HG03565 (cell line): Measurements from ENCODE around the gene KDM4C.
"Not testable (repeated sequence)": the region's sequence is repeated elsewhere in the genome, so short reads cannot be mapped to it uniquely, and the experiment has no call there.

Source experiments
- ATAC-seq: cut with Tn5 transposase; IDR thresholded peaks from one replicate; pipeline ENCODE4 v1.9.1; 2021; ENCODE audit warnings: mild to moderate bottlenecking, moderate library complexity; ENCODE audit not compliant: unreplicated experiment

The KDM4C gene

DNA sequence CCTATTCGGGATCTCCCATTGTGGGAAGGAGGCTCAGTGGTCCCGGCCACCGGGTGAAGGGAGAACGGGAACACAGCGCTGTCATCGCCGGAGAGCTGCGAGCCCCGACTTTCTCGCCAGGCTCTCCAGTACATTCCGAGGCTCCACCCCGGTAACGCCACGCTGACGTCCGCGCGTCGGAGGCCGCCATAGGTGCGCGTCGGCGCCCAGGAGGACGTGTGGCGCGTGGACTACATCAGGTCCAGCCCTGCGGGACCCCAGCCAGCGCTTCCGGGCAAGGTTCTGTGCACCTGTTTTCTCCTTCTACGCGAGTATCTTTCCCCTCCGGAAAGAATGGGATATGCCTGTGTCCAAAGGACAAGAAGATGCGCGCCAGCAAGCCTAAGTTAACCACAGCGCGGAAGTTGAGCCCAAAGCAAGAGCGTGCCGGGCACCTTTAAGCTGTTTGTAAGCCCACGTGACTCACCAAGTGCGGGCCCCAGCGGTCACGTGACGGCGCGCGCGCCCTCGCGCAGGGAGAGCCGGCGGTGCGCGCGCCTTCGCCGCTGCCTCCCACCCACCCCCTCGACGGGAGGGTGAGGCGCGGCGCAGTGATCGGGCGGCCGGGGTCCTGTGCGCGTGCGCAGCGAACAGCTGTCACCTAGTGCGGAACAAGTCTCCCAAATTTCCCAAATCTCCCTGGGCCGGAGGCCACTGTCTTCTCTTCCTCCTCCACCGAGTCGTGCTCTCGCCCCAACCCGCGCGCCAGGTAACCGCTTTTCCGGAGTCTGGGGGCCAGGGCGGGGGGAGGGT, at the start of gene KDM4C:
TSS of gene KDM4C (plus strand) at position 518 of the 792 bp plus-strand sequence. CDS start 35,016 bp downstream, outside the sequence.
- peak; percentile 79 for ATAC-seq

DNA sequence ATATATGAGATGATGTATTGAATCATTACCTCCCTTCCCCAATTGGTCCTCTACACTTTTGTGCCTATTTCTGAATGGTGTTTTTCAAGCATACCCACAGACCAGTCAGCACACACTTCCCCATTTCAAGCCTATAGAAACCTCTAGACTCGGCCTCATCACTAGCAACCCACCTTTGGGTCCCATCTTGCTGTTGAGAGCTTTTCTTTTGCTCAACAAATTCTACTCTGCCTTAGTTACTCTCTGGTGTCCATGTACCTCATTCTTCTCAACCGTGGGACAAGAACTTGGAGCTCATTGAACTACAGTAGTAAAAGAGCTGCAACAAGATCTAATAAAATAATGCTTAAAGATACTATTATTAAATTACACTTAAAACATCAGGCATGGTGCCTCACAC, 49.0 kb upstream of the KDM4C start:
- no peak for ATAC-seq

DNA sequence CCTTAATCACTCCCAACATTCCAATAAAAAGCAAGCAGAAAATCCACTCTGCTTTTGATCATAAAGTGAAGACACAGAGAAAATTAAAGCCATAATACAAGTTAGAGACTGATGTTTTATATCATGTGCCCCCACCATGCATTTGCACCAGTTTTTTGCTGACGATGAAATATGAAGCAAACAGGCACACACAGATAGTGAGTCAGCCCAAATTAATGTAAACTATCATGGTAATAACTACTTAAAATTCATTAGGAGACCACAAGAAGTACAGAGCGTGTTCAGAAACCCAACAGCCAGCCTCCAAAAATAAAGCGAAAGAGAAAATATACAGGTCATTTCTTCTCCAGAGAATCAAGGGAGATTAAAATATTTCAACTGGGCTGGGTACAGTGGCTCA, 46.4 kb upstream of the KDM4C start:
- no peak for ATAC-seq

DNA sequence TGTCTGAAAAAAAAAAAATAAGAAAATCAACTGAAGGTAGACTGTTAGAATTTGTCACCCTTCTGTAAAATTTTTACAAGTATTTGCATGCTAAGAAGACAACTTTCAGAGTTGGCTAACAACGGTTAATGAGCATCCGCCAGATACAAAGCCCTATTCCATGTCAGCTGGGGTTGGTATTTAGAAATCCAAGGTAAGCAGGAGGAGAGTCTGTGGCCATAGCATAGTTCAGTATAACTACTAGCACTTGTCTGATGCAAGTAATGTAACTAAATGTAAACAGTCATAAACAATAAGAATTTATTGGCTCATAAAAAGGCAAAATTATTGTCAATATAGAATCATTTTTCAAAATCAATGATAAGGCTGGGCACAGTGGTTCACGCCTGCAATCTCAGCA, 45.7 kb upstream of the KDM4C start:
- ATAC-seq, result no peak

DNA sequence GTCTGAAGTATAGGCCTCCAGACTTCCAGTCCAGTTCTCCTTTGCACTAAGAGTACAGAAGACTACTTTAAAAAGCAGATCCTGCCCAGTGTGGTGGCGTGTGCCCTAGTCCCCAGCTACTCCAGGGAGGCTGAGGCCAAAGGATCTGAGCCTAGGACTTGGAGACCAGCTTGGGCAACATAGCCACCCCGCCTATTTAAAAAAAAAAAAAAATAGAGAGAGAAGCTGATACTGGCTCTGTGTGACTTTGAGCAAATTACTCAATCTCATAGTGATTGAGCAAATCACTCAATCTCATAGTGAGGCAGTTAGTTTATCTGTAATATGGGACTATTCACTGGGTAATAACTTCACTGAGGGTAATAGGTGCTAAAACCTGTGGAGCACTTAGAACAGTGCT, 43.6 kb upstream of the KDM4C start:
- ATAC-seq, result no peak

DNA sequence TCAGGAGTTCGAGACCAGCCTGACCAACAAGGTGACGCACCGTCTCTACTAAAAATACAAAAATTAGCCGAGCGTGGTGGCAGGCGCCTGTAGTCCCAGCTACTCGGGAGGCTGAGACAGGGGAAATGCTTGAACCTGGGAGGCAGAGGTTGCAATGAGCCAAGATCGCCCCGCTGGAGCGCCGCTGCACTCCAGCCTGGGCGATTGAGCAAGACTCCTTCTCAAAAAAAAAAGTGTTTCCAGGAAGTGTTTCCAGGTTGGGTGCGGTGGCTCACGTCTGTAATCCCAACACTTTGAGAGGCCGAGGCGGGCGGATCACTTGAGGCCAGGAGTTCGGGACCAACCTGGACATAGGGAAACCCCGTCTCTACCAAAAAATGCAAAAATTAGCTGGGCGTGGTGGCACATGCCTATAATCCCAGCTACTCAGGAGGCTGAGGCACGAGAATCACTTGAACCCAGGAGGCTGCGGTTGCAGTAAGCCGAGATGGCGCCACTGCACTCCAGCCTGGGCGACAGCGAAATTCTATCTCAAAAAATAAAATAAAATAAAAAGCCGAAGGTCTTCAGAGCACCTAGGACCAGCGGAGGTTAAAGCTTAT, 42.5 kb upstream of the KDM4C start:
- not testable (repeated sequence) for ATAC-seq

DNA sequence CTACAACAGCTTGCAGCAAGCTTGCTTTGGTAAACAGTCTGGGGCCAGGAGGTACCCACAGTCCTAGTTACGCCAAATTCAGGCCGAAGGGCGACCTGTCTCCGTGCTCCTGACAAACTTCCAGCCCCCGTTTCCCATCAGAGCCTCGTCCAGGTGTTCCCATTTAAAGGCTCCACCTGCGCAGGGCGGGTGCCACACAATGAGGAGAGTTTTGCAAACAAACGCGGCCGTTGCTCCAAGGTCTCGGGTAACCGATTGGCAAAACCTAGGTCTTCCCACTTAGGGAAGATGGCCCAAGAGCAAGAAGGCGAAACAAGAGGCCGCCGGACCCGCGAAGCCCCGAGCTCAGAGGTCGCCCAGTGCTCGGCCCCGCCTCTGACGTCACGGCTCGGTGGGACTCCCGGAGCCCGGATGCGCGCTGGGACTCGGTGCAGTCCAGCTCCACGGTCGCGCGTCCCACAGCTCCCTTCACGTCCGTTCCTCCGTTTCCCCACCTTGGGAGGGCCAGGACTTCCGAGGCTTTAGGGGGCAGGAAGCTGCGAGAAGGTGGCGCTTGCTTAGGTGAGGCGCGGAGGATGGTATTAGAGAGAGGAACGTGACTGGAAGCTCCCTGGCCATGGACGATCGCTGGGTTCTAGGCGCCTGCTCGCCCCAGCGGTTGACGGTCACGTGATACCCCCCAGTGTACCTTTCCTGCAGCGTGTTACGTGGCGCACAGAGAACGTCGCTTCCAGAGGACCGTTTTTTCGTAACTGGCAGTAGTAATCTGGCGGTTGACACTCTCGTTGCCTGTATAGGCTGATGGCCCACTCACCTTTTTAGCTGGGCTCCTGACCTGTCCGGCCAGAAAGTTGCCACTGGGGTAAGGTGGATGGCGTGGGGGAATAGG, 41.8 kb upstream of the KDM4C start:
- ATAC-seq, result peak; percentile 78

DNA sequence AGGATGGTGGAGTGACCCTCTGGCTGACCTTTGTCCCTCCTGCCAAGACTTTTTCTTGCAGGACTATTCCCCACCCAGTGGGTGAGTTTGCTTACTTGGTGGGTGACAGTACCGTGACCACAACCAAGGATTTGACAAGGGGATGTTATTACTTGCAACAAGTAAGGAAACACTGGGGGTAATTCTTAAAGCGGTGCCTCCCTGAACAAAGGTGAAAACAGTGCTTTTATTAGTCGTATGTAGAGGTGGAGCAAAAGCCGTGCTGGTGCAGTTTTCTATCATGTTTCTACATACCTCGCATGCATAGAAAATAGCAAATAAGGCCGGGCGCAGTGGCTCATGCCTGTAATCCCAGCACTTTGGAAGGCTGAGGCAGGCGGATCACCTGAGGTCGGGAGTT, 41.0 kb upstream of the KDM4C start:
- no peak for ATAC-seq

DNA sequence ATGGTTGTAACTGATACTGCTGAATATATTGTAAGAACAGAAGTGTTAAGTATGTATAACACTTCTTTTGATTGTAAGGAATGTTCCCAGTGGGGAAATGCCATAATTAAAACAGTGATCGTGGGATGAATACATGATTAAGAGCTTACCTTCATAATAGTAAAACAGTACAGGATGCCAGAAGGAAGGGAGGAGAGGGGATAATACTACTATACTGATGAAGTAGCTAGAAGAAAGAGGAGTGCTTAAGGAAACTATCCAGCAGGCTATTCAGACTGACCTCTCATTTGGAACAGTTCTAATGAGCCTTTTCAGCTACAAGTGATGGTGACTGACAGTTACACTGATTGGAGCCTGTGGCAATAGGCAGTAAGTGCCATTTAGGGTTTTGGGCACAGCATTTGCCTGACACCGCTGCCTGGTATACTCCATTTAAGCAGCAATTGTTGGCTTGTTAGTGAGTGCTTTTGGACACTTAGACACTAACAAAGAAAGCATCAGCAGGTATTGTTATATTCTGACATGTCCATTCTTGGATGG, 33.8 kb upstream of the KDM4C start:
- ATAC-seq, result no peak

DNA sequence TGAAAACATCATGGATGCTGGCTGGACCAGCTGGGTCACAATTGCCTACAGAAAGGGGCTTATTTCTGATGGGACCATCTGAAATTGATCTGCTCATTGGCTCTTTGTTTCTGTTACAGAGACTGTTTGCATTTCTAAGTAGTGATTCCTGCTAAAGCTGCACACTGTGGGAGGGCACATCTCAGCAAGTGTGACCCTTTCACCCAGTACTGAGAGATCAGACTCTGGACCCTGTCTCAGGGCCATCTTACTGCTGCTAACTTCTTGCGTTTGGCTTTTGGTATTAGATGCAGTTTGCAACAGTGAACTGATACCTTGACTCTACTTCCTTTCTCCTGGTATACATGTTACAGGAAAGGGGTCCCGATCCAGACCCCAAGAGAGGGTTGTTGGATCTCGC, 24.5 kb upstream of the KDM4C start:
- no peak for ATAC-seq

DNA sequence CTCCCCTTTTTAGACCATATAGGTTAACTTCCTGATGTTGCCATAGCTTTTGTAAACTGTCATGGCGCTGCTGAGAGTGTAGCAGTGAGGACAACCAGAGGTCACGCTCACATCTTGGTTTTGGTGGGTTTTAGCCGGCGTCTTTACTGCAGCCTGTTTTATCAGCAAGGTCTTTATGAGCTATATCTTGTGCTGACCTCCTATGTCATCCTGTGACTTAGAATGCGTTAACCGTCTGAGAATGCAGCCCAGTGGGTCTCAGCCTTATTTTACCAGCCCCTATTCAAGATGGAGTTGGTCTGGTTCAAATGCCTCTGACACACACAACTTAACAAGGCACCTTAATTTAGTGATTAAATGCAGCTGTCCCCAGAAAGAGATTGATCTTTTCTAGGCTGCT, 23.9 kb upstream of the KDM4C start:
- ATAC-seq, result no peak

DNA sequence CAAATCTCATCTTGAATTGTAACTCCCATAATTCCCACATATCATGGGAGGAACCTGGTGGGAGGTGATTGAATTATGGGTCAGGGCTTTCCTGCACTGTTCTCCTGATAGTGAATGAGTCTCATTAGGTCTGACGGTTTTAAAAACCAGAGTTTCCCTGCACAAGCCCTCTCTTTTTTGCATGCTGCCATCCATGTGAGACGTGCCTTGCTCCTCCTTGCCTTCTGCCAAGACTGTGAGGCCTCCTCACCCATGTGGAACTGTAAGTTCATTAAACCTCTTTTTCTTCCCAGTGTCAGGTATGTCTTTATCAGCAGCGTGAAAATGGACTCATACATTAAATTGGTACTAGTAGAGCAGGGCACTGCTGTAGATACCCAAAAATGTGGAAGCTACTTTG, 22.4 kb upstream of the KDM4C start:
- no peak for ATAC-seq

DNA sequence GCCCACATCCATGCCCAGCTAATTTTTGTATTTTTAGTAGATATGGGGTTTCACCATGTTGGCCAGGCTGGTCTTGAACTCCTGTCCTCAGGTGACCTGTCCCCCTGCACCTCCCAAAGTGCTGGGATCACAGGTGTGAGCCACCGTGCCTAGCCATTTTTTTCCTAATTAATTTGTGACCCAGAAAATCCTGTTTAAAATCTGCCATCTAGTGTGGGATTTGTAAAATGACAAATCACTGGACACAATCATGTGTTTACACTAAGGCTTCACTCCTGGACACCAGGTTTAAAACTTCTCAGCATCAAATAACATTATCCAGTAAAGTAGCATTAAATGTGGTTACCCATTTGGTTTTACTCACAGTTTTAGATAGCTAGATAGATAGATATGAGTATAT, 18.6 kb upstream of the KDM4C start:
- ATAC-seq, result no peak

DNA sequence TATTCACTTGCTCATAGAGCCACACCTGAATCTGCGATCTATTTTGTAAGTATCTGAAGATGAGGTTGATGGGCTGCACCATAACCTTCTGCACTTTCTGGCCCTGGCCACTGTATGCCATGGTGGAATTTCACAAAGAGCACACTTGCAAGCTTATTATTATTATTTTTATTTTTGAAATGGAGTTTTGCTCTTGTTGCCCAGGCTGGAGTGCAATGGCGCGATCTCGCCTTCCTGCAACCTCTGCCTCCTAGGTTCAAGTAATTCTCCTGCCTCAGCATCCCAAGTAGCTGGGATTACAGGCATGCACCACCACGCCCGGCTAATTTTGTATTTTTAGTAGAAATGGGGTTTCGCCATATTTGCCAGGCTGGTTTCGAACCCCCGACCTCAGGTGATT, 8.9 kb upstream of the KDM4C start:
- not testable (repeated sequence) for ATAC-seq

DNA sequence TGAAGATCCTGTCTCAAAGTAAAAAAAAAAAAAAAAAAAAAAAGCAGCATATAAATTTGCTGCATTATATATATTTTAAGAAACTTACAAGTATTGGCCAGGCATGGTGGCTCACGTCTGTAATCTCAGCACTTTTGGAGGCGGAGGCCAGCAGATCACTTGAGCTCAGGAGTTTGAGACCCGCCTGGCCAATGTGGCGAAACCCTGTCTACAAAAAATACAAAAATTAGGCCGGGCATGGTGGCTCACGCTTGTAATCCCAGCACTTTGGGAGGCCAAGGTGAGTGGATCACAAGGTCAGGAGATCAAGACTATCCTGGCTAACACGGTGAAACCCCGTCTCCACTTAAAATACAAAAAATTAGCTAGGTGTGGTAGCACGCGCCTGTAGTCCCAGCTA, 2.9 kb upstream of the KDM4C start:
- ATAC-seq, result not testable (repeated sequence)

DNA sequence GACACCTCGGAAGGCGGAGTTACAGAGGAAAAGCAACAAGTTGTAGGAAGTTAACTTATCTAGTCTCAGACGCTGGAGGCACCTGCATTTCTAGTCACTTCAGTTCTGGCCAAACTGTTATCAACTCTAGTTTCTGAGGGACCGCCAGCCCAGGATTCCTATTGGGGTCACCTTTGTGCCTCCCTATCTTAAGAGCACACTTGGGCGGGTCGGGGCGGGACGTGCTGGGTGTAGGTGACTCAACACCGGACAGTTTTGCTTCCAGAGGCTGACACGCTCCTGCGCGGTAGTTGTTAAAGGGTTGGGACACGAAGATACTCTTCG, 679 bp upstream of the KDM4C start:
- ATAC-seq, result no peak

DNA sequence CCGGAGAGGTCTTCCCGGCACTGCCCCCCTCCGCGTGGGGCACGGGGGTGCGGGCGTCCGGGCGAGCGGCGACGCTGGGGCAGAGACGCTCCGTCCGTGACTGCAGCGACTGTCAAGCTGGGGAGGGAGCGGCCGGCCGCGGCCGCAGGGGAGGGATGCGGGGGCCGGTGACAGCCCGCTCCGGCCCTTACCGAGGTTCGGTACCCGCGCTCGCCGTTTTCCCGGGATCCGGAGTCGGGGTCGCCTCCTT, 400 bp downstream of the KDM4C start:
- ATAC-seq, result no peak

DNA sequence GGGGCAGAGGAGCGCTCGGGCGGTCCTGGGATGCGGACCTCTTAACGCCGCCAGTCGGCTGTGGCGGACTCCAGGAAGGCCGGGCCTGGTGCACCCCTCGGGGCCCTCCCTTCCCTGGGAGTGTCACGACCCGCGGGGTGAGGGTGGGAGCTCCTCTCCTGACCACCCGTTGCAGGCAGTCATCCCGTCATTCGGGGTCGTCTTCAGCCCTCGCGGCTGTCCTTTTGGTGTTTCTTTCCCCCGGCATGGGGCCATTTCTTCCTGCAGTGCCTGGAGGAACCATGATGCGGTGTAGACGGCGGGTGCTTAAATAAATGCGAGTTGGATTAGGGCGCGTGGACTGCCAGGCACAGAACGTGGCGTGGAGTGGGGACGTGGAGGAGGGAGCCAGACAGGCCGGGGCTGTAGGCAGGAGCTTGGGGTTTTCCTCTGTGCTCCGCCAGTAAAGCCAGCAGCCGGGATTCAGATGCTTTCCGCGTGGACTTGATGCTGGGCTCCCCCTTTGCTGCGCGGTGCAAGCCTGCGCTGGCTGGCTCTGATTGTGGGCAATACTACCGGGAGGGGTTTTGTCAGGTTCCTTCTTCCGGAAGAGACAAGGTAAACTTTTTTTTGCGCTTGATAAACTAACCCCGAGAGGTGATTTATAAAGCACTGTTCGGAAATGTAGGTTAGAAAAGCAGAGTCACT, 868 bp downstream of the KDM4C start:
- ATAC-seq, result peak; percentile 20

DNA sequence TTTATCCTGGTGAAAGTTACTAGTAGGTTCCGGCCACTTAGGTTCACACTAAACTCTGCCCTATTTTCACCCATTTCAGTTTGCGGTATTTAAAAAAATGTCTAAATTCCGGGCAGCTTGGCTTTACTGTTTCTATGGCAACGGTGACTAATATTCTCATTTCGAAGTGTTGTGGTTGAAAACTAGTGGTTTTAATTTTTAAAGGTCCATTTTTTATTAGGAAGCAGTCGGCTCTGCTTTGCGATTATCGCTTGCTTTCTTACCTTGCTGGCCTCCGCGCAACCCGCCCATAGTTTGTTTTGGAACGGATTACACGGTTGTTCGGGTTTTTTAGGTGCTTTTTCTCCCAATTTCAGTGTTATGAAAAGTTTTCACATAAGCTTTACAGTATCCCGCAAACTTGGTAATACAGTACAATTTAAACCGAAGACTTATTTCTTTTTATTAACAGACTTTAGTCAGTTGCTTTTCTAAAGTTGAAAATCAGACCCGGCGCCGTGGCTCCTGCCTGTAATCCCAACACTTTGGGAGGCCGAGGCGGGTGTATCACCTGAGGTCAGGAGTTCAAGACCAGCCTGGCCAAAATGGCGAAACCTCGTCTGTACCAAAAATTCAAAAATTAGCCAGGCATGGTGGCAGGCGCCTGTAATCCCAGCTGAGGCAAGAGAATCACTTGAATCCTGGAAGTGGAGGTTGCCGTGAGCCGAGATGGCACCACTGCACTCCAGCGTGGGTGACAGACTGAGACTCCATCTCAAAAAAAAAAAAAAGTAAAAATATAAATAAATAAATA, 1.6 kb downstream of the KDM4C start:
- ATAC-seq, result peak; percentile 16

DNA sequence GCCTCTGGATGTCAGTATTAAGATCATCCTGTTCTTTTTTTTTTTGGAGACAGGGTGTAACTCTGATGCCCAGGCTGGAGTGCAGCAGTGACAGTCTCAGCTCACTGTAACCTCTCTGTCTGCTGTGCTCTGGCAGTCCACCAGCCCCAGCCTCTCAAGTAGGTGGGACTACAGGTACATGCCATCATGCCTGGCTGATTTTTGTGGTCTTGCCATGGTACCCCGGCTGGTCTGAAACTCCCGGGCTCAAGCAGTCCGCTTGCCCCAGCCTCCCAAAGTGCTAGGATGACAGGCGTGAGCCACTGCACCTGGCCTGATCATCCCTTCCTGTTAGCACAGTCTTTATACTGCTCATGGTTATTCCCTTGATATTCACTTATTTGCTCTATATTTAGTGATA, 3.5 kb downstream of the KDM4C start:
- ATAC-seq, result no peak

DNA sequence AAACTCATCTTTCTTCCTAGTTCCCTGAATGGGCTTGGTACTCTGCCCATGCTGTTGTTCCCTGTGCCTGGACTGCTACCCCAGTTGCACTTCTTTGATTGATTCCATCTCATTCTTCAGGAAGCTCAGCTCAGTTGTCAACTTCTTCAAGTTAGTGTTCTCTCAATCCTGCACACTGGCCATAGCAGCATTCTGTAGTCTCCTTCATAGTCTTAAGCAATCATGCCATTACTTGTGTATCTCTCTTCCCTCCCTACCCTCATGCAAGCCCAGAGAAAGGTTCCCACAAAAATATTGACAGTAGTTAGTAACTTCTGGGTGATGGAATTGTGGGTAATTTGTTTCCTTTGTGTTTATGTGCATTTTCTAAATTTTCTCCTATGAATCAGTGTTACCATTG, 5.5 kb downstream of the KDM4C start:
- no peak for ATAC-seq
